ENCODE results near the gene COL1A1.

GRCh38 chr17:50241431-50241830, 40.0 kb upstream of the COL1A1 start:
- TF ChIP-seq, protein P1, sequence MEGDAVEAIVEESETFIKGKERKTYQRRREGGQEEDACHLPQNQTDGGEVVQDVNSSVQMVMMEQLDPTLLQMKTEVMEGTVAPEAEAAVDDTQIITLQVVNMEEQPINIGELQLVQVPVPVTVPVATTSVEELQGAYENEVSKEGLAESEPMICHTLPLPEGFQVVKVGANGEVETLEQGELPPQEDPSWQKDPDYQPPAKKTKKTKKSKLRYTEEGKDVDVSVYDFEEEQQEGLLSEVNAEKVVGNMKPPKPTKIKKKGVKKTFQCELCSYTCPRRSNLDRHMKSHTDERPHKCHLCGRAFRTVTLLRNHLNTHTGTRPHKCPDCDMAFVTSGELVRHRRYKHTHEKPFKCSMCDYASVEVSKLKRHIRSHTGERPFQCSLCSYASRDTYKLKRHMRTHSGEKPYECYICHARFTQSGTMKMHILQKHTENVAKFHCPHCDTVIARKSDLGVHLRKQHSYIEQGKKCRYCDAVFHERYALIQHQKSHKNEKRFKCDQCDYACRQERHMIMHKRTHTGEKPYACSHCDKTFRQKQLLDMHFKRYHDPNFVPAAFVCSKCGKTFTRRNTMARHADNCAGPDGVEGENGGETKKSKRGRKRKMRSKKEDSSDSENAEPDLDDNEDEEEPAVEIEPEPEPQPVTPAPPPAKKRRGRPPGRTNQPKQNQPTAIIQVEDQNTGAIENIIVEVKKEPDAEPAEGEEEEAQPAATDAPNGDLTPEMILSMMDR (conservative IDR thresholded peaks at IDR 0.05) = no peak
- TF ChIP-seq EZH2 (IDR thresholded peaks at IDR 0.05; ENCODE audit: low read depth) = no peak
